GM12878 (cell line): Measurements from ENCODE around the gene GLB1L3.

Experiments
- GABPA ChIP-seq: IDR thresholded peaks from 2 replicates; pipeline ENCODE4 v1.6.1; 2014; ENCODE audit warnings: antibody characterized with exemption, low read depth, mild to moderate bottlenecking, inconsistent platforms
- HCFC1 ChIP-seq: fragments of 150-350 bp; IDR thresholded peaks from 2 replicates; pipeline ENCODE4 v1.6.1; 2014; ENCODE audit warnings: low read length
- JUNB ChIP-seq: IDR thresholded peaks from 2 replicates; pipeline ENCODE4 v1.6.1; 2016; ENCODE audit warnings: antibody characterized with exemption, mild to moderate bottlenecking
- PKNOX1 ChIP-seq: fragments of 450-650 bp; IDR thresholded peaks from 2 replicates; pipeline ENCODE4 v1.6.1; 2016; ENCODE audit warnings: mild to moderate bottlenecking
- POLR2A ChIP-seq: IDR thresholded peaks from 2 replicates; pipeline ENCODE4 v1.6.1; 2011; ENCODE audit warnings: low read depth, mild to moderate bottlenecking, low read length
- POLR2AphosphoS5 ChIP-seq: IDR thresholded peaks from 2 replicates; pipeline ENCODE4 v1.6.1; 2011; ENCODE audit warnings: mild to moderate bottlenecking, low read length, inconsistent platforms
- RAD21 ChIP-seq: IDR thresholded peaks from 2 replicates; pipeline ENCODE4 v1.6.1; 2011; ENCODE audit warnings: mild to moderate bottlenecking, low read depth, low read length, moderate library complexity; ENCODE audit not compliant: insufficient read depth
- SMARCA5 ChIP-seq: fragments of 450-650 bp; IDR thresholded peaks from 2 replicates; pipeline ENCODE4 v1.6.1; 2017; ENCODE audit warnings: mild to moderate bottlenecking
- ZNF24 ChIP-seq: fragments of 450-650 bp; IDR thresholded peaks from 2 replicates; pipeline ENCODE4 v1.6.1; 2017; ENCODE audit warnings: antibody characterized with exemption, mild to moderate bottlenecking
- ZNF274 ChIP-seq: IDR thresholded peaks from one replicate; pipeline ENCODE4 v1.8.0; 2011; ENCODE audit not compliant: insufficient read length, insufficient read depth

GRCh38 chr11:134312223-134312622 lies 36.0 kb downstream of the GLB1L3 start:
- TF ChIP-seq ZNF274 (no peak), GABPA (no peak), SMARCA5 (no peak), POLR2A (no peak), PKNOX1 (no peak), RAD21 (no peak), ZNF24 (no peak), HCFC1 (no peak), POLR2AphosphoS5 (no peak), JUNB (no peak)
